Stromal cell of bone marrow (primary cell): ENCODE results near the gene TENM4.

Source experiments
- DNase-seq: peaks from one replicate; pipeline ENCODE4 v3.0.0-alpha.2; 2012; ENCODE audit warnings: low read depth

TENM4 gene

GRCh38 chr11:79344753-79345294 is 96.0 kb downstream of the TENM4 start:
- no peak for DNase-seq

GRCh38 chr11:79342686-79343085 is 98.1 kb downstream of the TENM4 start:
- DNase-seq = no peak

- DNase-seq = no peak
These were observed 98.6 kb downstream of the TENM4 start for GRCh38 chr11:79342236-79342635.

- DNase-seq = no peak
These were observed 100.3 kb downstream of the TENM4 start for GRCh38 chr11:79340535-79340934.

GRCh38 chr11:79336797-79337517 is 103.9 kb downstream of the TENM4 start:
- DNase-seq = no peak

GRCh38 chr11:79335681-79336080 is 105.1 kb downstream of the TENM4 start:
- no peak for DNase-seq

GRCh38 chr11:79333355-79333754 is 107.5 kb downstream of the TENM4 start:
- DNase-seq = no peak

GRCh38 chr11:79332017-79332416 is 108.8 kb downstream of the TENM4 start:
- no peak for DNase-seq

GRCh38 chr11:79331203-79331901 is 109.5 kb downstream of the TENM4 start:
- no peak for DNase-seq

- DNase-seq = no peak
These were observed 110.2 kb downstream of the TENM4 start for GRCh38 chr11:79330651-79331050.

- DNase-seq = no peak
These were observed 111.3 kb downstream of the TENM4 start for GRCh38 chr11:79329561-79329960.

GRCh38 chr11:79328402-79328801 is 112.4 kb downstream of the TENM4 start:
- DNase-seq = no peak

- DNase-seq = no peak
These were observed 115.0 kb downstream of the TENM4 start for GRCh38 chr11:79325851-79326250.

GRCh38 chr11:79321263-79321662 is 119.6 kb downstream of the TENM4 start:
- DNase-seq = no peak

GRCh38 chr11:79314906-79315689 is 125.7 kb downstream of the TENM4 start:
- DNase-seq = no peak

GRCh38 chr11:79313530-79313913 is 127.3 kb downstream of the TENM4 start:
- DNase-seq = no peak

GRCh38 chr11:79312617-79313529 is 128.0 kb downstream of the TENM4 start:
- DNase-seq = no peak

GRCh38 chr11:79311461-79311860 is 129.4 kb downstream of the TENM4 start:
- no peak for DNase-seq

- no peak for DNase-seq
These were observed 131.4 kb downstream of the TENM4 start for GRCh38 chr11:79309407-79309806.

- DNase-seq = no peak
These were observed 132.4 kb downstream of the TENM4 start for GRCh38 chr11:79308429-79308828.

GRCh38 chr11:79304599-79305212 is 136.1 kb downstream of the TENM4 start:
- no peak for DNase-seq
